K562 (cell line): ENCODE measurements around the gene CAPN5. TPM values are rescaled to one million over a fixed set of nuclear protein-coding genes. Genes with fewer than 3 reads are reported as not detected.

Experiments used
- ATAC-seq: fragments of 200-7000 bp; cut with Tn5 transposase; 3 replicates; pipeline ENCODE4 v1.9.1; 2020; ENCODE audit warnings: moderate library complexity
- BruUV-seq: library from RNA; stranded (reverse); fragments of 400-500 nt; replicated peaks from 2 replicates; lab custom pipeline; 2021; lab: Mats Ljungman, UMichigan
- CTCF ChIA-PET: fragments of 300-600 bp; formaldehyde crosslinking; extraction: SDS; loops from one replicate; lab custom pipeline; 2021; ENCODE audit warnings: low intra/inter-chr PET ratio; lab: Yijun Ruan, JAX
- POLR2A ChIA-PET: fragments of 300-600, 350-650 bp; sonication (Branson Sonifier 250); formaldehyde crosslinking; extraction: SDS; loops from one replicate; lab custom pipeline; 2021; ENCODE audit warnings: antibody characterized with exemption, inconsistent platforms; lab: Yijun Ruan, JAX
- DNase-seq, 4 experiments: peaks; one replicate each; pipeline versions ENCODE4 v3.0.0 to v3.0.0-alpha.2; 2011 to 2018; ENCODE audit warnings: low spot score in 3 of 4, mixed read lengths in 3 of 4; ENCODE audit errors: extremely low read depth in 1 of 4
- FAIRE-seq: peaks from 2 replicates; lab custom pipeline; 2011; peaks lifted over from hg19 to GRCh38; lab: Jason Lieb, UNC
- H2AFZ ChIP-seq: 2 replicates; pipeline ENCODE4 v1.6.0; 2011; ENCODE audit warnings: low read depth, low read length, control low read depth, inconsistent platforms
- H3K27ac ChIP-seq: fragments of 200-600 bp; 3 replicates; pipeline ENCODE4 v1.8.0; 2011; ENCODE audit warnings: low read depth, mild to moderate bottlenecking, control low read depth, inconsistent platforms, low read length, moderate library complexity, mixed read lengths; ENCODE audit errors: extremely low read depth
- H3K27me3 ChIP-seq, 2 experiments: fragments of 300-600 bp in 1 of 2; 2 replicates in 1 of 2; 3 replicates in 1 of 2; pipeline versions ENCODE4 v1.6.0 to v1.8.0; 2011; ENCODE audit warnings: inconsistent platforms in 2 of 2, low read length in 2 of 2, mild to moderate bottlenecking in 1 of 2, mixed read lengths in 1 of 2, moderate library complexity in 1 of 2; ENCODE audit not compliant: control insufficient read depth in 2 of 2, insufficient read depth in 2 of 2
- H3K36me3 ChIP-seq: fragments of 300-600 bp; 3 replicates; pipeline ENCODE4 v1.8.0; 2011; ENCODE audit warnings: mild to moderate bottlenecking, low read length, inconsistent platforms; ENCODE audit not compliant: control insufficient read depth, insufficient read depth
- H3K4me1 ChIP-seq, 2 experiments: fragments of 200-600 bp in 1 of 2; replicated peaks in 1 of 2; 2 replicates in 1 of 2; 3 replicates in 1 of 2; pipeline versions ENCODE4 v1.5.1 to v1.8.0; 2011; ENCODE audit warnings: inconsistent platforms in 2 of 2, low read length in 2 of 2, mild to moderate bottlenecking in 1 of 2, mixed read lengths in 1 of 2, moderate library complexity in 1 of 2; ENCODE audit not compliant: control insufficient read depth in 2 of 2, insufficient read depth in 2 of 2
- H3K4me2 ChIP-seq: 2 replicates; pipeline ENCODE4 v1.6.1; 2011; ENCODE audit warnings: low read length, control low read depth, inconsistent platforms, mixed read lengths; ENCODE audit not compliant: insufficient read depth
- H3K4me3 ChIP-seq: fragments of 200-600 bp; sonication (generic), shearing (Covaris generic); 2 replicates; pipeline ENCODE4 v1.5.1; 2016; ENCODE audit warnings: control low read depth, inconsistent platforms
- H3K79me2 ChIP-seq: fragments of 200-600 bp; 3 replicates; pipeline ENCODE4 v1.8.0; 2011; ENCODE audit warnings: low read length, inconsistent platforms; ENCODE audit not compliant: control insufficient read depth, insufficient read depth
- H3K9ac ChIP-seq, 2 experiments: 2 replicates each; pipeline versions ENCODE4 v1.6.0 to v1.6.1; 2011; ENCODE audit warnings: low read depth in 2 of 2, low read length in 2 of 2, control low read depth in 1 of 2, inconsistent platforms in 1 of 2, mild to moderate bottlenecking in 1 of 2, mixed read lengths in 1 of 2; ENCODE audit not compliant: insufficient read depth in 1 of 2
- H3K9me1 ChIP-seq: one replicate; pipeline ENCODE4 v1.6.0; 2011; ENCODE audit warnings: inconsistent platforms, mild to moderate bottlenecking, low read length, moderate library complexity; ENCODE audit not compliant: control insufficient read depth, insufficient read depth
- H3K9me3 ChIP-seq: replicated peaks from 2 replicates; pipeline ENCODE4 v1.5.1; 2011; ENCODE audit warnings: low read depth, low read length, inconsistent platforms; ENCODE audit not compliant: control insufficient read depth, insufficient read depth
- H4K20me1 ChIP-seq: replicated peaks from 2 replicates; pipeline ENCODE4 v1.6.1; 2011; ENCODE audit warnings: low read length, inconsistent platforms, mixed read lengths; ENCODE audit not compliant: control insufficient read depth, insufficient read depth
- ARHGAP35 ChIP-seq: fragments of 450-650 bp; IDR thresholded peaks from 2 replicates; pipeline ENCODE4 v1.6.1; 2018; ENCODE audit not compliant: partially characterized antibody
- FIP1L1 ChIP-seq: fragments of 200-400 bp; formaldehyde crosslinking; IDR thresholded peaks from 2 replicates; pipeline ENCODE4 v1.6.1; 2018; ENCODE audit warnings: mild to moderate bottlenecking, low read depth, low read length; ENCODE audit not compliant: poor library complexity, severe bottlenecking
- JUND ChIP-seq, 2 experiments: IDR thresholded peaks; 2 replicates in 1 of 2; 3 replicates in 1 of 2; pipeline ENCODE4 v1.6.1; 2011; ENCODE audit warnings: borderline replicate concordance in 2 of 2, low read depth in 2 of 2, low read length in 2 of 2, improper control_type of control experiment in 1 of 2, missing biosample characterization in 1 of 2, missing genetic modification characterization in 1 of 2, missing genetic modification reagents in 1 of 2
- KDM5B ChIP-seq: fragments of 200-600 bp; sonication (generic); IDR thresholded peaks from 2 replicates; pipeline ENCODE4 v1.6.1; 2012; ENCODE audit warnings: low read depth, mild to moderate bottlenecking, moderate library complexity, low read length, control low read depth, inconsistent platforms; ENCODE audit not compliant: insufficient replicate concordance
- MCM2 ChIP-seq: fragments of 450-650 bp; IDR thresholded peaks from 2 replicates; pipeline ENCODE4 v1.6.1; 2017; ENCODE audit warnings: low read depth, mild to moderate bottlenecking
- OTX1 ChIP-seq: fragments of 450-650 bp; formaldehyde crosslinking; IDR thresholded peaks from 2 replicates; pipeline ENCODE4 v1.4.0; 2022; ENCODE audit warnings: mild to moderate bottlenecking
- PURB ChIP-seq: sonication (generic); formaldehyde crosslinking; IDR thresholded peaks from 2 replicates; pipeline ENCODE4 v1.9.0; 2021; ENCODE audit warnings: low read depth, mild to moderate bottlenecking, missing genetic modification reagents
- RB1 ChIP-seq: fragments of 450-650 bp; IDR thresholded peaks from 2 replicates; pipeline ENCODE4 v1.6.1; 2017; ENCODE audit warnings: low read depth, mild to moderate bottlenecking
- SP1 ChIP-seq: sonication (generic); formaldehyde crosslinking; IDR thresholded peaks from 2 replicates; pipeline ENCODE4 v1.8.1; 2022; ENCODE audit warnings: mild to moderate bottlenecking, missing genetic modification reagents
- STAT5B ChIP-seq: fragments of 250-450 bp; sonication (Bioruptor Pico); IDR thresholded peaks from 2 replicates; pipeline ENCODE4 v1.8.0; 2021; ENCODE audit warnings: mild to moderate bottlenecking, inconsistent platforms
- ZNF24 ChIP-seq: fragments of 450-650 bp; IDR thresholded peaks from 2 replicates; pipeline ENCODE4 v1.6.1; 2016
- ZNF444 ChIP-seq: fragments of 250-450 bp; sonication (Bioruptor Pico); IDR thresholded peaks from 2 replicates; pipeline ENCODE4 v1.4.0; 2020; ENCODE audit warnings: mild to moderate bottlenecking, moderate library complexity
- WGBS: fragments of 100-300 bp; shearing (Covaris generic); methylation state at CpG from one replicate; pipeline ENCODE4 v1.1.6; 2016; ENCODE audit warnings: low coverage, mixed read lengths; ENCODE audit not compliant: insufficient coverage; ENCODE audit errors: missing lambda C conversion rate; 5-methylcytosine and 5-hydroxymethylcytosine counted together
- in situ Hi-C: fragments of 300-500 bp; cut with MboI; formaldehyde crosslinking; loops from 4 replicates; pipeline ENCODE4 v1.15.0; 2018; ENCODE audit warnings: inconsistent platforms, mixed read lengths
- intact Hi-C: fragments of 100-400 bp; cut with micrococcal nuclease; formaldehyde crosslinking; loops from 2 replicates; pipeline ENCODE4 v1.14.2; 2022
- polyA plus RNA-seq, 8 experiments: library from polyadenylated mRNA; depleted of rRNA in 4 of 8; stranded (reverse) in 5 of 8; unstranded in 3 of 8; fragments of >200 nt; fragmentation: Nextera tagmentation in 2 of 8; fragmentation: Illumina TruSeq in 1 of 8; extraction: Ambion mirVana in 2 of 8; extraction: Trizol in 1 of 8; gene quantifications; 2 replicates each; pipeline versions ENCODE4 v1.2.1 to v1.2.3, GENCODE V29; 2011 to 2014; ENCODE audit warnings: inconsistent platforms in 1 of 8, missing spikeins in 1 of 8
- total RNA-seq, 7 experiments: library from RNA; depleted of rRNA in 6 of 7; stranded (reverse); fragments of >200 nt in 6 of 7; fragmentation: Illumina TruSeq in 2 of 7; extraction: Trizol in 2 of 7; gene quantifications; 2 replicates each; pipeline versions ENCODE4 v1.2.1 to v1.2.3, GENCODE V29; 2011 to 2021; ENCODE audit warnings: low replicate concordance in 1 of 7
- TF ChIP-seq, protein P1 (sequence below): fragments of 450-650 bp; formaldehyde crosslinking; IDR thresholded peaks from 2 replicates; pipeline ENCODE4 v1.4.0; 2022; ENCODE audit warnings: mild to moderate bottlenecking, moderate library complexity
- TF ChIP-seq, protein P2 (sequence below): fragments of 450-650 bp; IDR thresholded peaks from 2 replicates; pipeline ENCODE4 v1.6.1; 2016; ENCODE audit warnings: mild to moderate bottlenecking
- TF ChIP-seq, protein P3 (sequence below), 2 experiments: fragments of 150-350 bp in 1 of 2; IDR thresholded peaks; 2 replicates each; pipeline ENCODE4 v1.6.1; 2012 to 2016; ENCODE audit warnings: low read depth in 2 of 2, low read length in 2 of 2, mild to moderate bottlenecking in 1 of 2, moderate library complexity in 1 of 2

CAPN5 gene
- total and polyA plus RNA-seq, 9 of the 15 experiments (the other 6 are each of a cell fraction or from before 2014, with no cell fraction given): 0.04 to 0.44 (median 0.14) TPM; not detected in 2

DNA sequence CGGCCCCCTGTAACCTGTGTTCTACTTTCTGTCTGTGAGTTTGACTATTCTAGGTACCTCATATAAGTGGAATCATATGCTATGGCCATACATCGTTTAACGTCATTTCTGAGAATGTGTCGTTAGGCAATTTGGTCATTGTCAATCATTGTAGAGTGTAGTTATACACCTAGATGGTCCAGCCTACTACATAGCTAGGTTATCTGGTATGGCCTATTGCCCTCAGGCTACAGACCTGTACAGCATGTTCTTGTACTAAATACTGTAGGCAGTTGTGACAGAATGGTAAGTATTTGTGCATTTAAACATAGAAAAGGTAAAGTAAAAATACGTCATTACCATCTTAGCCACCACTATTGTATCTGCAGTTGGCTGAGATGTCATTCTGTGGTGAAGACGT lies 96.5 kb downstream of the CAPN5 start:
- no peak overlapping the region for H3K4me2 ChIP-seq
- DNase-seq: no peak
- TF ChIP-seq OTX1 (CRISPR knock-in tag): no peak
- TF ChIP-seq ZNF24: no peak
- no peak for TF ChIP-seq RB1
- no peak for TF ChIP-seq PURB
- no peak for TF ChIP-seq KDM5B
- TF ChIP-seq STAT5B (CRISPR knock-in tag): no peak
- TF ChIP-seq MCM2: no peak
- no peak for TF ChIP-seq SP1 (CRISPR knock-in tag)
- TF ChIP-seq, protein P1, sequence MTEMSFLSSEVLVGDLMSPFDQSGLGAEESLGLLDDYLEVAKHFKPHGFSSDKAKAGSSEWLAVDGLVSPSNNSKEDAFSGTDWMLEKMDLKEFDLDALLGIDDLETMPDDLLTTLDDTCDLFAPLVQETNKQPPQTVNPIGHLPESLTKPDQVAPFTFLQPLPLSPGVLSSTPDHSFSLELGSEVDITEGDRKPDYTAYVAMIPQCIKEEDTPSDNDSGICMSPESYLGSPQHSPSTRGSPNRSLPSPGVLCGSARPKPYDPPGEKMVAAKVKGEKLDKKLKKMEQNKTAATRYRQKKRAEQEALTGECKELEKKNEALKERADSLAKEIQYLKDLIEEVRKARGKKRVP (CRISPR knock-in tag): no peak
- no peak for TF ChIP-seq JUND (IDR thresholded peaks at IDR 0.05; ENCODE audit: borderline replicate concordance, low read depth, low read length)
- TF ChIP-seq JUND (tag; IDR thresholded peaks at IDR 0.05; ENCODE audit: borderline replicate concordance, low read depth, low read length): no peak
- no peak for TF ChIP-seq FIP1L1
- TF ChIP-seq, protein P2, sequence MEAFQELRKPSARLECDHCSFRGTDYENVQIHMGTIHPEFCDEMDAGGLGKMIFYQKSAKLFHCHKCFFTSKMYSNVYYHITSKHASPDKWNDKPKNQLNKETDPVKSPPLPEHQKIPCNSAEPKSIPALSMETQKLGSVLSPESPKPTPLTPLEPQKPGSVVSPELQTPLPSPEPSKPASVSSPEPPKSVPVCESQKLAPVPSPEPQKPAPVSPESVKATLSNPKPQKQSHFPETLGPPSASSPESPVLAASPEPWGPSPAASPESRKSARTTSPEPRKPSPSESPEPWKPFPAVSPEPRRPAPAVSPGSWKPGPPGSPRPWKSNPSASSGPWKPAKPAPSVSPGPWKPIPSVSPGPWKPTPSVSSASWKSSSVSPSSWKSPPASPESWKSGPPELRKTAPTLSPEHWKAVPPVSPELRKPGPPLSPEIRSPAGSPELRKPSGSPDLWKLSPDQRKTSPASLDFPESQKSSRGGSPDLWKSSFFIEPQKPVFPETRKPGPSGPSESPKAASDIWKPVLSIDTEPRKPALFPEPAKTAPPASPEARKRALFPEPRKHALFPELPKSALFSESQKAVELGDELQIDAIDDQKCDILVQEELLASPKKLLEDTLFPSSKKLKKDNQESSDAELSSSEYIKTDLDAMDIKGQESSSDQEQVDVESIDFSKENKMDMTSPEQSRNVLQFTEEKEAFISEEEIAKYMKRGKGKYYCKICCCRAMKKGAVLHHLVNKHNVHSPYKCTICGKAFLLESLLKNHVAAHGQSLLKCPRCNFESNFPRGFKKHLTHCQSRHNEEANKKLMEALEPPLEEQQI: no peak
- no peak for TF ChIP-seq ARHGAP35
- TF ChIP-seq, protein P3, sequence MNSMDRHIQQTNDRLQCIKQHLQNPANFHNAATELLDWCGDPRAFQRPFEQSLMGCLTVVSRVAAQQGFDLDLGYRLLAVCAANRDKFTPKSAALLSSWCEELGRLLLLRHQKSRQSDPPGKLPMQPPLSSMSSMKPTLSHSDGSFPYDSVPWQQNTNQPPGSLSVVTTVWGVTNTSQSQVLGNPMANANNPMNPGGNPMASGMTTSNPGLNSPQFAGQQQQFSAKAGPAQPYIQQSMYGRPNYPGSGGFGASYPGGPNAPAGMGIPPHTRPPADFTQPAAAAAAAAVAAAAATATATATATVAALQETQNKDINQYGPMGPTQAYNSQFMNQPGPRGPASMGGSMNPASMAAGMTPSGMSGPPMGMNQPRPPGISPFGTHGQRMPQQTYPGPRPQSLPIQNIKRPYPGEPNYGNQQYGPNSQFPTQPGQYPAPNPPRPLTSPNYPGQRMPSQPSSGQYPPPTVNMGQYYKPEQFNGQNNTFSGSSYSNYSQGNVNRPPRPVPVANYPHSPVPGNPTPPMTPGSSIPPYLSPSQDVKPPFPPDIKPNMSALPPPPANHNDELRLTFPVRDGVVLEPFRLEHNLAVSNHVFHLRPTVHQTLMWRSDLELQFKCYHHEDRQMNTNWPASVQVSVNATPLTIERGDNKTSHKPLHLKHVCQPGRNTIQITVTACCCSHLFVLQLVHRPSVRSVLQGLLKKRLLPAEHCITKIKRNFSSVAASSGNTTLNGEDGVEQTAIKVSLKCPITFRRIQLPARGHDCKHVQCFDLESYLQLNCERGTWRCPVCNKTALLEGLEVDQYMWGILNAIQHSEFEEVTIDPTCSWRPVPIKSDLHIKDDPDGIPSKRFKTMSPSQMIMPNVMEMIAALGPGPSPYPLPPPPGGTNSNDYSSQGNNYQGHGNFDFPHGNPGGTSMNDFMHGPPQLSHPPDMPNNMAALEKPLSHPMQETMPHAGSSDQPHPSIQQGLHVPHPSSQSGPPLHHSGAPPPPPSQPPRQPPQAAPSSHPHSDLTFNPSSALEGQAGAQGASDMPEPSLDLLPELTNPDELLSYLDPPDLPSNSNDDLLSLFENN (IDR thresholded peaks at IDR 0.05; ENCODE audit: low read depth in 2 of 2, low read length in 2 of 2): no peak
- no peak for TF ChIP-seq ZNF444 (CRISPR knock-in tag)
- TF ChIP-seq, all 486 proteins: peak for 0
- no peaks in the 10 kb centered on the region for H3K36me3 ChIP-seq
- in situ Hi-C loops (no loop called here), intact Hi-C loops (no loop called here)
- H3K4me1 ChIP-seq: peaks cover 0 to under 1% of the 10 kb centered on the region in 2 experiments; a peak in 1 of 5 replicates
- POLR2A ChIA-PET: no interaction called here
- no peak overlapping the region for H3K4me3 ChIP-seq
- H4K20me1 ChIP-seq: peaks cover 8% of the 10 kb centered on the region; the same call in 1 of the 2 replicates
- no peak overlapping the region for H2AFZ ChIP-seq
- H3K27me3 ChIP-seq: peaks cover 3 to 70% of the 10 kb centered on the region in 2 experiments; a peak in 4 of 5 replicates
- CTCF ChIA-PET: no interaction called here
- H3K9ac ChIP-seq: no peak overlapping the region
- BruUV-seq: no TSS peak
- H3K79me2 ChIP-seq: no peaks in the 10 kb centered on the region
- WGBS: 3% methylated on average over 6 of the region's 6 CpGs
- ATAC-seq (no peak), FAIRE-seq (no peak)
- H3K9me3 ChIP-seq: no peaks in the 10 kb centered on the region
- H3K27ac ChIP-seq: no peak overlapping the region
- H3K9me1 ChIP-seq: peaks cover 3% of the 10 kb centered on the region
